HG03521 (cell line): ENCODE data around the gene PDZK1.
"Not testable (repeated sequence)": the region's sequence is repeated elsewhere in the genome, so short reads cannot be mapped to it uniquely, and the experiment has no call there.

ENCODE experiments used
- ATAC-seq: cut with Tn5 transposase; IDR thresholded peaks from one replicate; pipeline ENCODE4 v1.9.1; 2021; ENCODE audit warnings: mild to moderate bottlenecking, moderate library complexity; ENCODE audit not compliant: unreplicated experiment

Gene PDZK1

DNA sequence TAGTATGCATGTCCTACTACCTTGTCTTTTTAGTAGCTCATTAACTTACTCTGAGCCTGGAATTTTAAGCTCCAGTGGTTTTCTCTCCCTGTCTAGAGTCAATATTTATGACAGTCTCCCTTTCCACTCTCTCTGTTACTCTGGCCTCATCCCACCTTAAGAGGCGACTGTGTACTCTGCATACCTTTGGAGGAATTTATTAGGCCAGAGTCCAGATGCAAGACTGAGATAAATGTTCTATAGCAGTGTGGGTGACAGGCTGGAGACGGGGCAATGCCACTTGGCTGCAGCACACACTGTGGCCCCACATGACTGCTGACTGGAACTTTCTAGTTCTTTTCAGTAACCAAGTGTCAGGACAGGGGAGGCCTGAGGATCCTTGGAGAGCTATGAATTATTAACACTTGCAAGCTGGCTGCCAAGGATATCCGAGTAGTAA, 4.1 kb upstream of the PDZK1 start:
- no peak for ATAC-seq

DNA sequence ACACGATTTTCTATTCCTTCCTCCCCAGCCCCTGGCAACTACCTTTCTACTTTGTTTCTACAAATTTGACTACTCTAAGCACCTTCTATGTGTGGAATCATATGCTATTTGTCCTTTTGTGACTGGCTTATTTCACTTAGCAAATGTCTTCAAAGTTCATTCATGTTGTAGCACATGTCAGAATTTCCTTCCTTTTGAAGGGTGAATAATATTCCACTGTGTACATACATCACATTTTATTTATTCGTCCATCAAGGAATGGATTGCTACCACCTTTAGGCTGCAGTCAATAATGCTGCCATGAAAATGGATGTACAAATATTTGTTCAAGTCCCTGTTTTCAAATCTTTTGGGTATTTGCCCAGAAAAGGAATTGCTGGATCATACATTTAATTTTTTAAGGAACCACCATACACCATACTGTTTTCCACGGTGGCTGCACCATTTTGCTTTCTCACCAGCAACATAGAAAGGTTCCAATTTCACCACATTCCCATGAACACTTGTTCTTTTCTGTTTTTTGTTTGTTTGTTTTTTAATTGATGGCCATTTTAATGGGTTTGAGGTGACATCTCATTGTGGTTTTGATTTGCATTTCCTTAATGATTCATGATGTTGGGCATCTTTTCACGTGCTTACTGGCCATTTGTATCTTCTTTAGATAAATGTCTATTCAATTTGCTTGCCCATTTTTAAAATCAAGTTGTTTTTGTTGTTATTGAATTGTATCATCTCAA, 3.3 kb upstream of the PDZK1 start:
- ATAC-seq, result no peak

DNA sequence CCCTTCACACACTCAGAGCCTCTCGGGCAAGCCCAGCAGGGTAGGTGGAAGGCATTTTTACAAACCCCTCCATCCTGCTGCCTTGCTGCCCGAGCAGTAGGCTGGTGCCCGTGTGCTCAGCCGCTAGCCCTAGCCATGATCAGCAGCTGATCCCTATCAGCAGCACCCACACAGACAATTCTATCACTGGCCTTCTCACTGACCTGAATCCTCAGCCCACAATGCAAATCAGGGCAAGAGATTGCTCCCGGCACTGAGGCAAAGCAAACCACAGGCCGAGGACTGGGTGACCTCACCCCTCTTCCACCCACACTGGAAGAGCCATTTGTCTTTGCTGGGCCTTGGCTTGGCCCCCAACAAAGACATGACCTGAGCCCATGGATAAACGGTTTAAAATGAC, 895 bp upstream of the PDZK1 start:
- no peak for ATAC-seq

DNA sequence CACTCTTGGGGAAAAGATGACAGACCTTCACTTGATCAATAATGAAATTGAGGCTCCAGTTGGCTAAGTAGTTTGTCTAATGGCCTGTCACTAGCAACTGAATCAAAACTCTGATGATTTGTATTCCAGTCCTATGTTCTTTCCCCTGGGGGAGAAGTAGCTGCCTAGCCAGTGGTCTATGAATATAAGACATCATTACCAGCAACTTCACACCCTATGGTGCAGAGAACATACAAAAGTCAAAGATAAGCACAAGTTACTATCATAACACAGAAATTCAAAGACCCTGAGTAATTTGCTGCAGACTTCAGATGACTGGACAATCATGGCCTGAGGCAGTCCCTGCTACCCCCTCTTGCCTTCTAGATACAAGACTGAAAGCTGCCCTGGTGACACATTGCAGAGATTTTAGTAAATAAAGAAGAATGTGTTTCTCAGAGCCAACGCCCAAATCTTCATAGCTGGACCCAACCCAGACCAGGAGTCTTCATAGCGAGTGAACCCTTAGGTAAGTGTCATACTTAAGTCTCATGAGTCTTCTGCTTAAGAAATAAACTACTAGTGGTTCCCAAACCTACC, 993 bp downstream of the PDZK1 start:
- ATAC-seq, result no peak

DNA sequence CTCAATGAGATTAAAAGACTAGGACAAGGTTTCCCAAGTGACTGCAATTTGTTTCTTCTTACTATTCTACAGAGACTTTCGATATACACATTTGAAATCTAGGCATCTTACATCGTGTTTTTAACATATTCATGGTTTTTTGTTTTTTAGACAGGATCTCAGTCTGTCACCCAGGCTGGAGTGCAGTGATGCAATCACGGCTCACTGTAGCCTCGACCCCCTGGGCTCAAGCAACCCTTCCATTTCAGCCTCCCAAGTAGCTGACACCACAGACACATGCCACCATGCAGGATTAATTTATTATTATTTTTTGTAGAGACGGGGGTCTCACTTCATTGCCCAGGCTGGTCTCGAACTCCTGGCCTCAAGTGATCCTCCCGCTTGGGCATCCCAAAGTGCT, 1.5 kb downstream of the PDZK1 start:
- no peak for ATAC-seq

DNA sequence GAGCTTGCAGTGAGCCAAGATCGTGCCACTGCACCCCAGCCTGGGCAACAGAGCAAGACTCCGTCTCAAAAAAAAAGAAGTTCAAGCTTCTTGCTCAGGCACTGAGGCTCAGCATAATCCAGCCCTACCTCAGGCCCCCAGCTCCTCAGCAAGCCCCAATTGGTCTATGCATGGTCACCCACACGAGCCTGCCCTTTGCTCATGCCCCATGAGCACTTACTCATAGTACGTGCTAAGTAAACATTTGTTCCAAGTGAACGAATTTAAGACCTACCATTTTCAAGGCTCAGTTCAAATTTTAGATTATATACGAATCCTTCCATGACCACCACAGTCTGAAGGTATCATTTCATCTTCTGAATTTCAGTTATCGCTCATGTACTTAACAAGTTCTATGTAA, 4.3 kb downstream of the PDZK1 start:
- no peak for ATAC-seq

DNA sequence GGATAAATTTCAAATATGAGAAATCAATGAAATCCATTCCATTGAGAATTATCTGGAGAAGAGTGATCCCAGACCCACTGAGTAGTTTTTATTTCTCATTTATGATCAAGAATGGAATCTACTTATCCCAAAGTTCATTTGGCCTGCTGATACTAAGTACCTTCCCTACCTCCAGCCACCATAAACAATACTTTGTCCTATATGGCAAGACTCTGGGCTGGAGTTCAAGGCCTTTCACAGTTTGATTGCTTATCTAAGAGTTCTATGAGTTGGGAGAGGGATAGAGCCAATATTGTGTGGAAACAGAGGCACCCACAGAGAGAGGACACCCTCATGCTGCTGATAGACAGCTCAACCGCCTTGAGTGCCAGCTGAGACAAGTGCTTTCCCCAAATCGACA, 5.1 kb downstream of the PDZK1 start:
- no peak for ATAC-seq

GRCh38 chr1:145701306-145701862, 5.8 kb downstream of the PDZK1 start:
- ATAC-seq, result no peak

- no peak for ATAC-seq
Measured at GRCh38 chr1:145696630-145696960, 10.6 kb downstream of the PDZK1 start.

- ATAC-seq, result no peak
Measured at GRCh38 chr1:145695821-145696629, 11.1 kb downstream of the PDZK1 start.

- no peak for ATAC-seq
Measured at GRCh38 chr1:145692785-145693443, 14.3 kb downstream of the PDZK1 start.

GRCh38 chr1:145690587-145691558, 16.3 kb downstream of the PDZK1 start:
- ATAC-seq, result no peak

GRCh38 chr1:145689922-145690321, 17.2 kb downstream of the PDZK1 start:
- no peak for ATAC-seq

GRCh38 chr1:145688924-145689323, 18.2 kb downstream of the PDZK1 start:
- ATAC-seq, result no peak

DNA sequence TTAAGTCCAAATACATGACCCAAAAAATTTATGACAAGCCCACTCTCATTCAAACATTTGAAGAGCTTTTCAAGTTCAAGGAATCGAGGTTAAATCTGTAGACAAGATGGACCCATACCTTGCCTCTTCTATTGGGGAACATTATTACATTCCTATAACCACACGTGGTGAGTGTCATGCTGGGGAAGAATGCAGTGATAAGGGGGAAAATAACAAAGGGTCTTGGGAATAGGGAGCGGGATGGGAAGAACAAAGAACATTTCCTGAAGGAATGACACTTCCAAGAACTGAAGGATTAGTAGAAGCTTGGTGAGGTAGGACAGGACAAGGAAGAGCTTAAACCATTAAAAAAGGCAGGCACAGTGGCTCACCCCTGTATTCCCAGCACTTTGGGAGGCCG, 18.8 kb downstream of the PDZK1 start:
- no peak for ATAC-seq

- not testable (repeated sequence) for ATAC-seq
Measured at GRCh38 chr1:145686078-145686477, 21.1 kb downstream of the PDZK1 start.

- ATAC-seq, result not testable (repeated sequence)
Measured at GRCh38 chr1:145684858-145685257, 22.3 kb downstream of the PDZK1 start.

GRCh38 chr1:145673217-145673616, 34.0 kb downstream of the PDZK1 start:
- ATAC-seq, result not testable (repeated sequence)

DNA sequence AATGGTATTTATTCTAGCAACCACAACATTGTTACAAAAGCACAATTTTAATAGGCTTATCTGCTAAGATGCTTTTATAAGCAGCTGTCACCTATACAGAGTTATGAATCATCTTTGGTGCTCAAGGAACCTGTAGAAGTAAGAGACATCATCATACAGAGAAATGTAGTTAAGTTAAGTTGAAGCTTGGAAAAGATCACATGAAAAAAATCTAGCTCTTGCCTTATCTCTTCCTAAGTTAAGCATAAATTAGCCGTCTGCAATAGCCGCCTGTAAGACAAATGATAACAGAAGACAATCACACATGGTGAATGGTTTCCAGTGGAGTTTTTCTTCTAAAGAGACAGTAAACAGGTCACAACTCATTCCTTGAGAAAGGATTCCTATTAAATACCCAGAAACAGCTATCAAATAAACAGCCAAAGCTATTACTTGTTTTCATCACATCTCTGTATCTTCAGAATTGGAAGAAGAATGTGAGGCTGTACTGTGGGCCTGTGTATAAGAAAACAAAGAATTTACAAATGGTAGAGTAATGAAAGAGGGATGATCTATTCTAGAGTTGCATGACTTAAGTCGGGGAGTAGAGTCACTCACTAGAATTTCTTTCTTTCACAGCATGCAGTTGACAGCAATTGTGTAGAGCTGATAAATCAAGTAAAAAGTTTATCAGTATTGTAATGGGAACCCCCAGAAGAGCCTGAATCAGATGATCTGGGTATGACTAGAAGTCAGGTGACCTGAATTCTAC, 36.0 kb downstream of the PDZK1 start:
- ATAC-seq, result not testable (repeated sequence)
